GM12872 (cell line): Measurements from ENCODE around the gene ST8SIA6.

ENCODE experiments used
- CTCF ChIP-seq: IDR thresholded peaks from 3 replicates; pipeline ENCODE4 v1.5.1; 2011; ENCODE audit warnings: low read depth, mild to moderate bottlenecking, low read length, moderate library complexity; ENCODE audit not compliant: insufficient read depth

Gene ST8SIA6

GRCh38 chr10:17386616-17387075 lies 67.7 kb downstream of the ST8SIA6 start:
- no peak for TF ChIP-seq CTCF

DNA sequence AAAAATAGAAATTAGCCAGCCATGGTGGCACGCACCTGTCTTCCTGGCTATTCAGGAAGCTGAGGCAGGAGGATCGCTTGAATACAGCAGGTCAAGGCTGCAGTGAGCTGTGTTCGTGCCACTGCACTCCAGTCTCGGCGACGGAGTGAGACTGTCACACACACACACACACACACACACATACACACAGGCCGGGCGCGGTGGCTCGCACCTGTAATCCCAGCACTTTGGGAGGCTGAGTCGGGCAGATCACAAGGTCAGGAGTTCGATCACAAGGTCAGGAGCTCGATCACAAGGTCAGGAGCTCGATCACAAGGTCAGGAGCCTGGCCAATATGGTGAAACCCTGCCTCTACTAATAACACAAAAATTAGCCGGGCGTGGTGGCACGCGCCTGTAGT lies 68.4 kb downstream of the ST8SIA6 start:
- TF ChIP-seq CTCF = no peak

- TF ChIP-seq CTCF = no peak
These were observed 69.3 kb downstream of the ST8SIA6 start for GRCh38 chr10:17385066-17385465.

DNA sequence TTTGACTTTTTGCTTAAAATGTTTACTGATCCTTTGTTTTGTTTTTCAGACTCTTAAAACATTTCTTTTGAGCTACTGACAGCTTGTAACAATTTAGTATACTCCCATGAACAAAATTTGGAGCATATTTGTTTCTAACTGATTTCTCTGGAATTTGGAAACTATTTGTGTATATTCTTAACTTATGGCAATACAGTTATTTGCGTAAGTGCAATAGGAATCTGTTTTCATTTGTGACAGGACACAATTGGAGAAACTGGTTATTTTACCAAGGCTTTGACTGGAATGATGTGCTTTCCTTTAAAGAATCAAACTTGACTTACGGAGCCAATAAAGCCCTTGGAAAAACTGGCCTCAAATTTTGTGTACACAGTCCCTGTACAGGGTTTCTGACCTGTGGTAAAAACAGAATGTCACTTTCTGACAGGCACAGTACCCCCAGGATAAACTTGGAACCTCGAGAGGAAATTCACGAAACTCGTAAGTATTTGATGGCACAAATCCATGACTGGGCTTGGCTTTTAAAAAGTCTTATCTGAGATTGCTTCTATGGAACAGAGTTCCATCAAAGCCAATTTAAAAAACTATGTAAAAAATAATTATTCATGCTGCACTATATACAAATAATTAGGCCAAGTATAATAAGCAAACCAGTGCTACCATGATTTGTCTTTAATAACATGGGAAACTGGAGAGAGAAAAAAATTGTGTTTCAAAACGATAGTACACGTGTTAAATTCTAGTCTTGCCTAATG lies 70.4 kb downstream of the ST8SIA6 start:
- no peak for TF ChIP-seq CTCF

GRCh38 chr10:17381502-17382142 lies 72.8 kb downstream of the ST8SIA6 start:
- no peak for TF ChIP-seq CTCF

DNA sequence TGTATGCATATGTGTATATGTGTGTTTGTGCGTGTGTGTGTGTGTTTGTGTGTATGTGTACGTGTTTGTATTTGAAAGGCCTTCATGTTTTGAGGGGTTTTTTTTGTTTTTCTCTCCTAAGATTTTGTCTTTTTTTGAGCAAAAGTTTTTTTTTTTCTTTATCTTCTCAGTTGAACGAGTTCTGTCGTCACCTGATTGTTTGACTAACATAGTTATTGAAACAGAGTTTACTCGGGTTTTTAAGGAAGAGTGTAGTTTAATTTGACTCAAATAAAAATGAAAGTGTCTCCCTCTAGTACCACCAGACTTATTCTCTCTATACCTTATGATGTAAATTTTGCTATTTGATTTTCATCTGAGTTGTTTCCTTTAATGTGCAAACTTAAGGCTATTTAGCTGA lies 73.5 kb downstream of the ST8SIA6 start:
- no peak for TF ChIP-seq CTCF

- no peak for TF ChIP-seq CTCF
These were observed 74.4 kb downstream of the ST8SIA6 start for GRCh38 chr10:17380016-17380415.
